Loucy (cell line): Measurements from ENCODE around the gene REEP1.

Experiments used
- H2AFZ ChIP-seq: fragments of 200-600 bp; sonication (generic); 2 replicates; pipeline ENCODE4 v1.6.0; 2016; ENCODE audit warnings: antibody characterized with exemption, mild to moderate bottlenecking, low read length, moderate library complexity
- H3F3A ChIP-seq: fragments of 200-600 bp; 2 replicates; pipeline ENCODE4 v1.6.0; 2016; ENCODE audit warnings: antibody characterized with exemption, low read depth, mild to moderate bottlenecking
- H3K27me3 ChIP-seq: fragments of 200-600 bp; sonication (generic); 2 replicates; pipeline ENCODE4 v1.6.1; 2014; ENCODE audit warnings: low read length, mild to moderate bottlenecking; ENCODE audit not compliant: insufficient read depth, poor library complexity, severe bottlenecking
- H3K36me3 ChIP-seq: fragments of 200-600 bp; sonication (generic); 2 replicates; pipeline ENCODE4 v1.6.1; 2016; ENCODE audit warnings: low read length; ENCODE audit not compliant: insufficient read depth
- H3K4me1 ChIP-seq: fragments of 200-600 bp; sonication (generic); 2 replicates; pipeline ENCODE4 v1.5.1; 2014; ENCODE audit warnings: low read length, mild to moderate bottlenecking; ENCODE audit not compliant: insufficient read depth, poor library complexity, severe bottlenecking
- H3K4me2 ChIP-seq: fragments of 200-600 bp; sonication (generic); 2 replicates; pipeline ENCODE4 v1.6.0; 2014; ENCODE audit warnings: antibody characterized with exemption, low read length, low read depth, mild to moderate bottlenecking; ENCODE audit not compliant: poor library complexity, severe bottlenecking
- H3K4me3 ChIP-seq: fragments of 200-600 bp; sonication (generic); 2 replicates; pipeline ENCODE4 v1.5.1; 2014; ENCODE audit warnings: low read length, mild to moderate bottlenecking, mixed read lengths; ENCODE audit not compliant: poor library complexity, severe bottlenecking
- H3K79me2 ChIP-seq: fragments of 200-600 bp; sonication (generic); 2 replicates; pipeline ENCODE4 v1.6.1; 2014; ENCODE audit warnings: low read length; ENCODE audit not compliant: insufficient read depth
- H3K9ac ChIP-seq: fragments of 200-600 bp; sonication (generic); 2 replicates; pipeline ENCODE4 v1.6.0; 2014; ENCODE audit warnings: mild to moderate bottlenecking, low read depth, low read length, moderate library complexity; ENCODE audit not compliant: poor library complexity, severe bottlenecking
- H3K9me2 ChIP-seq: fragments of 200-600 bp; sonication (generic); replicated peaks from 2 replicates; pipeline ENCODE4 v1.6.1; 2016; ENCODE audit warnings: low read depth, low read length, mixed read lengths
- H3K9me3 ChIP-seq: fragments of 200-600 bp; sonication (generic); 2 replicates; pipeline ENCODE4 v1.6.1; 2014; ENCODE audit warnings: mild to moderate bottlenecking, antibody characterized with exemption, low read length, low read depth; ENCODE audit not compliant: insufficient read depth
- H4K20me1 ChIP-seq: fragments of 200-600 bp; sonication (generic); 2 replicates; pipeline ENCODE4 v1.6.0; 2014; ENCODE audit warnings: antibody characterized with exemption, low read length, mild to moderate bottlenecking; ENCODE audit not compliant: insufficient read depth, poor library complexity, severe bottlenecking
- EZH2phosphoT487 ChIP-seq: fragments of 200-600 bp; IDR thresholded peaks from 2 replicates; pipeline ENCODE4 v1.6.1; 2018; ENCODE audit warnings: antibody characterized with exemption, mild to moderate bottlenecking, moderate library complexity, borderline replicate concordance
- TF ChIP-seq, protein P1 (sequence below): fragments of 200-600 bp; sonication (generic); conservative IDR thresholded peaks from 2 replicates; pipeline ENCODE4 v1.5.1; 2014; ENCODE audit warnings: mild to moderate bottlenecking, antibody characterized with exemption, low read length

The REEP1 gene

GRCh38 chr2:86199834-86200177 lies 137.6 kb downstream of the REEP1 start:
- H3K79me2 ChIP-seq: peaks cover 47% of the 10 kb centered on the region
- TF ChIP-seq, protein P1, sequence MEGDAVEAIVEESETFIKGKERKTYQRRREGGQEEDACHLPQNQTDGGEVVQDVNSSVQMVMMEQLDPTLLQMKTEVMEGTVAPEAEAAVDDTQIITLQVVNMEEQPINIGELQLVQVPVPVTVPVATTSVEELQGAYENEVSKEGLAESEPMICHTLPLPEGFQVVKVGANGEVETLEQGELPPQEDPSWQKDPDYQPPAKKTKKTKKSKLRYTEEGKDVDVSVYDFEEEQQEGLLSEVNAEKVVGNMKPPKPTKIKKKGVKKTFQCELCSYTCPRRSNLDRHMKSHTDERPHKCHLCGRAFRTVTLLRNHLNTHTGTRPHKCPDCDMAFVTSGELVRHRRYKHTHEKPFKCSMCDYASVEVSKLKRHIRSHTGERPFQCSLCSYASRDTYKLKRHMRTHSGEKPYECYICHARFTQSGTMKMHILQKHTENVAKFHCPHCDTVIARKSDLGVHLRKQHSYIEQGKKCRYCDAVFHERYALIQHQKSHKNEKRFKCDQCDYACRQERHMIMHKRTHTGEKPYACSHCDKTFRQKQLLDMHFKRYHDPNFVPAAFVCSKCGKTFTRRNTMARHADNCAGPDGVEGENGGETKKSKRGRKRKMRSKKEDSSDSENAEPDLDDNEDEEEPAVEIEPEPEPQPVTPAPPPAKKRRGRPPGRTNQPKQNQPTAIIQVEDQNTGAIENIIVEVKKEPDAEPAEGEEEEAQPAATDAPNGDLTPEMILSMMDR: no peak
- H3K9me2 ChIP-seq: no peaks in the 10 kb centered on the region
- H3K9me3 ChIP-seq: no peaks in the 10 kb centered on the region
- H3K27me3 ChIP-seq: no peaks in the 10 kb centered on the region
- H3K4me3 ChIP-seq: peak overlapping the region; percentile 98
- no peaks in the 10 kb centered on the region for H4K20me1 ChIP-seq
- no peaks in the 10 kb centered on the region for H3K36me3 ChIP-seq
- H3K4me1 ChIP-seq: peaks cover 15% of the 10 kb centered on the region
- peak overlapping the region; percentile 90 for H3K9ac ChIP-seq
- peaks cover 3% of the 10 kb centered on the region; the same call in 1 of the 2 replicates for H3F3A ChIP-seq
- H2AFZ ChIP-seq: peak overlapping the region; percentile 96
- peak overlapping the region; percentile 87 for H3K4me2 ChIP-seq

DNA sequence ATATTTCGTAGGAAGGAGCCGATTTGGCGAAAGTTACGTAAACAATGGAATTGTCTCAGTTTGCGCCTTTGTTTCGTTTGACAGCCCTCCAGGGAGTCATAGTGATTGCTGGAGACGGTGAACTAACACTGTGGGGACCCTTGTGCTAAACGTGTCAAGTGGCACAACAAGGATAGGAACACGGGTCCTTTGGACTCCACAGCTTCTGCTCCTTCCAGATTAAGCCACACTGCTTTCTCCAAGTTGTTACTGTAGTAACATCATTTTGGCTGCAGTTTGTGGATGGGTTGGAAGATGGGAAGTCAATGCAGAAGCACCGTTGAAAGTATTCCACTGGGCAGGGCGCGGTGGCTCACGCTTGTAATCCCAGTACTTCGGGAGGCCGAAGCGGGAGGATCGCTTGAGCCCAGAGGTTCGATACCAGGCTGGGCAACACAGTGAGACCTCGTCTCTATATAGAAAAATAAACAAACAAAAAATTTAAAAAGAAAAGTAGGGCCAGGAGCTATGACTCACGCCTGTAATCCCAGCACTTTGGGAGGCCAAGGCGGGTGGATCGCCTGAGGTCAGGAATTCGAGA lies 141.5 kb downstream of the REEP1 start:
- Histone ChIP-seq H3K9me3 (no peaks in the 10 kb centered on the region), H3F3A (peaks cover 3% of the 10 kb centered on the region; the same call in 1 of the 2 replicates), H3K36me3 (no peaks in the 10 kb centered on the region), H3K9me2 (no peaks in the 10 kb centered on the region), H4K20me1 (peaks cover 34% of the 10 kb centered on the region), H3K4me3 (peak overlapping the region; percentile 88), H3K9ac (peak overlapping the region; percentile 97), H3K4me1 (peaks cover 38% of the 10 kb centered on the region), H3K27me3 (no peaks in the 10 kb centered on the region), H2AFZ (peak overlapping the region; percentile 66), H3K79me2 (peaks cover 60% of the 10 kb centered on the region), H3K4me2 (peak overlapping the region; percentile 99)
- TF ChIP-seq, protein P1: no peak
- no peak for TF ChIP-seq EZH2phosphoT487

DNA sequence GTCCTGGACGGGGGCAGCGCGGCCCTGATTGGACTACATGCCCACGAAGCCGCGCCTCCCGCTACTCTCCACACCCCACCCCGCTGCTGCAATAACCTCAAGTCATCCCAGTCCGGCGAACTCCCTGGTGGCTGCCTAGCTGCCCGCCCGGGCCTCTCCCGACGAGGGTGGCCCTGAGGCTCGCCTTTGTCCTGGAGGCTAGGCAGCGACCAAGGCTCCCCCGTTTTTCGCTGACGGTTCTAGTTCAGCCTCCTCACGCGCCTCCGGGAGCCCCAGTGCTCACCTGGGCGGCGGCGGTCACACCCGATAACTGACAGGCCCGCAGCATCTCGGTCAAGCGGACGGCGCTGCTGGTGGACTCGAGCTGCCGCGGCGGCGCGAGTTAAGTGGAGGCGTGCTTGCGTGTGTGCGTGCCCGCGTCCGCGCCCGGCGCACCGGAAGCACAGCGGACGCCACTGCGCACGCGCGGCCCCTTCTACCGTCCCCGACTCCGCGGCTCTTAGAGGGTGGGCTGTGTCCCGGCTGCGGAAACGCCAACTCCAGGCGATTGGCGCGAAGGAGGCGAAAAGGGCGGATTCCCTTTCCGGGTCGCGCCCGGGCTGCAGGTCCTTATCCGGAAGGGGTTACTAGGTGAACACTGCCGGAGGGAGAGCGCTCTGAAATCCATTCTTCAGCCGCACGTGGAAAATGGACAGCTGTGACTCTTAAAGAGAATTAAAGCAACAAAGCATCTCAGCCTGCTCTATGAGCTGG lies 142.2 kb downstream of the REEP1 start, which contains the start of gene IMMT:
Gene IMMT (minus strand): TSS at position 408 of the 753 bp plus-strand sequence. CDS start 80 bp downstream, at position 328.
- no peaks in the 10 kb centered on the region for H3K9me2 ChIP-seq
- peaks cover 3% of the 10 kb centered on the region; the same call in 1 of the 2 replicates for H3K36me3 ChIP-seq
- TF ChIP-seq, protein P1: no peak
- no peak for TF ChIP-seq EZH2phosphoT487
- H3K4me2 ChIP-seq: peak within 1 kb of the TSS; percentile 99
- peak within 1 kb of the TSS; percentile 88 for H3K4me3 ChIP-seq
- peak within 1 kb of the TSS; percentile 97 for H3K9ac ChIP-seq
- peaks cover 41% of the 10 kb centered on the region for H4K20me1 ChIP-seq
- H3F3A ChIP-seq: peaks cover 3% of the 10 kb centered on the region; the same call in 1 of the 2 replicates
- peak within 1 kb of the TSS; percentile 95 for H2AFZ ChIP-seq
- peaks cover 61% of the 10 kb centered on the region for H3K79me2 ChIP-seq
- H3K9me3 ChIP-seq: no peaks in the 10 kb centered on the region
- peaks cover 43% of the 10 kb centered on the region for H3K4me1 ChIP-seq
- H3K27me3 ChIP-seq: no peaks in the 10 kb centered on the region
